OCI-M2 (cell line): ENCODE results near the gene MYCL.

Source experiments
- DNase-seq: peaks from one replicate; lab custom pipeline; 2025; ENCODE audit not compliant: unreplicated experiment; lab: John Stamatoyannopoulos, UW

Gene MYCL, protein sequence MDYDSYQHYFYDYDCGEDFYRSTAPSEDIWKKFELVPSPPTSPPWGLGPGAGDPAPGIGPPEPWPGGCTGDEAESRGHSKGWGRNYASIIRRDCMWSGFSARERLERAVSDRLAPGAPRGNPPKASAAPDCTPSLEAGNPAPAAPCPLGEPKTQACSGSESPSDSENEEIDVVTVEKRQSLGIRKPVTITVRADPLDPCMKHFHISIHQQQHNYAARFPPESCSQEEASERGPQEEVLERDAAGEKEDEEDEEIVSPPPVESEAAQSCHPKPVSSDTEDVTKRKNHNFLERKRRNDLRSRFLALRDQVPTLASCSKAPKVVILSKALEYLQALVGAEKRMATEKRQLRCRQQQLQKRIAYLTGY

DNA sequence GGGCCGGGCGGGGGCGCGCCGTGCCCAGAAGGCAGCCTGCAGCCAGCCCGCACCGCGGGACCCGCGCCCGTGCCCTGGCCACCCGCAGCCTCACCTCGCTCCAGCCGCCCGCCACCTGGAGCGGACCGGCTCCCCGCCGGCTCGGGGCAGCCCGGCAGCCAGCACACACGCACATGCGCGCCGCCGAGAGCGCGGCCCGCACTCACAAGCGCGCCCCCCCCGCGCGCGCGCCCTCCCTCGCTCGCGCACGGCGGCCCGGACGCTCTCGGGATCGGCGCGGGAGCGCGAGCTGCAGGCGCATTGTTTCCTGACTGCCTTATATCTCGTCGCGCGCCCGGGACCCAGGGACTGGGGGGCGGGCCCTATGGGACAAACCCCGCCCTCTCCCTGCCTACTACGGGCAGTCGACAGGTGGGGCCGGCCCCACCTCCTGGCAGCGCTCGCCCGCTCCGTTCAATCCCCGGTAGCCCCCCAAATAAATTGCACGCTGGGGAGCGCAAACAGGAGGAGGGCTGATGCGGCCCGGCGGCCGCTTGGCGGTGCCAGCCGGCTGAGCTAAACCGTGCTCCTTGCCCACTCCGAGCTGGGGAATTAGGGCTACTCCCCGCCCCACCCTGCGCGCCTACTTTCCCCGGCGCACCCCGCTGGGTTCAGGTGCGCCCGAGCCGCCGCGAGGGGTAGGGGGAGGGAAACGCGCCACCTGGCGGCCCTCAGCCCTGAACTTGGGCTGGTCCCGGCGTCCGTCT is at the start of gene MYCL:
TSS of gene MYCL (minus strand) at position 204 of the 746 bp plus-strand sequence. CDS start 483 bp downstream, outside the sequence.
- no peak for DNase-seq

DNA sequence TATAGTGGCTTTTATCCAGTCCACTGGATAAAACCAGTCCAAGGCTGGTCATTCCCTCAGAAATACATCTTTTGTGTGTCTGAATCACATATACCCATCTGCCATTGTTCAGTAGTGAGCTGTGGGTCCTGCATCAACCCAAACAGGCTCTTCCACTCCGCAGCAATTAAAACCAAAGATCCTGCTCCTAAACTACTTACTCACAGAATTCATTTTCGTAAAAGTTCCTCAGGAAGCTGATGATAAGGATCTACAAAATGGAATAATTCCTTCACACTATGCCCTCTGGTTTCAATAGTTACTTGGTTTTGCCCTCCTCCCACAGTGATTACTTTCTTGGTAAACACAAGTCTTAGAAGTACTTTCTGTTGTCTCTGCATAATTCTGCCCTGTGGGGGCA is 48.2 kb upstream of the MYCL start:
- DNase-seq = no peak

DNA sequence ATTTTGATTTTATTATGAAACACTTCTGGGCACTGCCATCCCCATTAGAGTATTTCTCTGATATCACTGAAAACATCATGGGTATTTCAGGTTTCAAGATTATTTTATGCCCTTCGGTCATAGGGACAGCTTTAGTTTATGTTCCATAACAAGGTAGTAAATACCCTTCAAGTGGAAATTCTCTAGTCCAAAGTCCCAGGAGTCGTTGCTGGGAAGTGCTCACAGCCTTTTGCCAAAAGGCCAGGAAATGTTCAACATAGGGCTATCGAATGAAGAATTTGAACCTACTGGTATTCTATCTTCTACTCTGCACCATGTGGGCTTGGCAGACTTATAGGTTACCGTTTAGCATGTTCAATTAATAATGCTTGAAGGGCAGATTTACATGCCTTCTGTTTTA is 45.5 kb upstream of the MYCL start:
- DNase-seq = no peak

DNA sequence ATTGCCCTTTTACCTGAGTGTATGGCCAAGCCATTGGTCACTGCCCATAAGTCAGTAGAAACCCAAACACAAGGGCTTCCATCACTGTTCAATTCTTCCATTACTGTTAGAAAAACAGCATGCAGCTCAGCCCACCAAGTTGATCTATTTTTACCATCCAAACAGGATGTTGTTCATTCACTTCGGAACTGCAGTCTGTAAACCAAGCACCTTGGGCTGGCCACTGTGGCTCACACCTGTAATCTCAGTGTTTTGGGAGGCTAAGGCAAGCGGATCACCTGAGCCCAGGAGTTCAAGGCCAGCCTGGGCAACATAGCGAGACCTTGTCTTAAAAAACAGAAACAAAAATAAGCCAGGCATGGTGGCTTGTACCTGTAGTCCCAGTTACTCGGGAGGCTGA is 44.5 kb upstream of the MYCL start:
- no peak for DNase-seq

DNA sequence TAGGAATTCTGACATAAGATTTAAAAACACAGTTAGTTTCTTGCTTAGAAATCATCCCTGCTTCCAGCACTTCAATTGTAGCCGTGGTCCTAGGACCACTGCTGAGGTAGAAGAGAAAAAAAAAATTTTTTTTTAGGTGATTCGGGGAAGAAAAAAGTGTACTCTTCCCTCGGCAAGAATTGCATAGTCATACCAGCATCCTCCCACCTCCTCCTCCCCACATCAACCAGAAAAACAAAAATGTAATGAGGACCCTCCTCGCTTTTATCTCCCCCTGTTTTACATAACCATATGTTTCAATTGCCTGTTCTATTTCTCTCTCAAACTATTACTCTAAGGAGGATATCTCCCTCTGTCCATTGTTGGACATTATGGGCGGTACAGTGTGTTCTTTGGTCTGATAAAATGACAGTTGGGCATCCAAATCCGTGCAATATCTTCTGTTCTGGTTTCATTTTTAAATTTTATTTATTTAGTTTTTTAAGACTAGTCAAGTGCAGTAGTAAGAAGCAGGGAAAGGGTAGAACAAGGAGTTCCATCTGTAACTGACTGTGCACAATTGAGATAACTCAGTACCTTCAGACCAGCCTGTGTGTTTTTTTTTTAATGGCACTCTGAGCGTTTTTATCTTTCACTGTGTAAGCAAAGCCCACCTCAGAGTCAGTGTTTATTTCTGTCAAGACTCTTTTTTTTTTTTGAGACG is 42.8 kb upstream of the MYCL start:
- DNase-seq = no peak

DNA sequence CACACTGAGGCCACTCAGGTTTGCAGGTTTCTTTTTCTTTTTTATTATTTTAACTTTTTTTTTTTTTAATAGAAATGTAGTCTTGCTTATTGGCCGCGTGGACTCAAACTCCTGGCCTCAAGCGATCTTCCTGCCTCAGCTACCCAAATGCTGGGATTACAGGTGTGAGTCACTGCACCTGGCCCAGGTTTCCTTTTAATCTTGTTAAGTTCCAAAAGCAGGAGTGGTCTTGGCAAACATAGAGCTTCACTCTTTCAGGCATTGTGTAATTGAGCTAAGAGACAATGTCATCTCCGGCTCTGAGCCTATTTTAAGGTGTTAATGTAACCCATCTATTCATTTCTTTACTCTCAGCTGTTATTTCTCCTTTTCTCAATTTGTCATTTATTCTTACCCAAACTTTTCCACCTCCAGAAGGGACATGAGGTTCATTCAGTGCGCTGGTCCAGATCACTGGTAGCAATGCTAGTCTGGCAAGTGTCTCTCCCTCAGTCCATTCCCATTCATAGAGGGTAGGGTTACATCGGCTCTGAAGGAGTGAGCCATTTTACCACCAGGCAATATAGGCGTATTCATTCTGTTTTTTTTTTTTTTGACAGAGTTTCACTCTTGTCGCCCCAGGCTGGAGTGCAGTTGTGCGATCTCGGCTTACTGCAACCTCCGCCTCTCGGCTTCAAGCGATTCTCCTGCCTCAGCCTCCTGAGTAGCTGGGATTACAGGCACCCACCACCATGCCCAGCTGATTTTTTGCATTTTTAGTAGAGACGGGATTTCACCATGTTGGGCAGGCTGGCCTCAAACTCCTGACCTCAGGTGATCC is 42.0 kb upstream of the MYCL start:
- DNase-seq = no peak

DNA sequence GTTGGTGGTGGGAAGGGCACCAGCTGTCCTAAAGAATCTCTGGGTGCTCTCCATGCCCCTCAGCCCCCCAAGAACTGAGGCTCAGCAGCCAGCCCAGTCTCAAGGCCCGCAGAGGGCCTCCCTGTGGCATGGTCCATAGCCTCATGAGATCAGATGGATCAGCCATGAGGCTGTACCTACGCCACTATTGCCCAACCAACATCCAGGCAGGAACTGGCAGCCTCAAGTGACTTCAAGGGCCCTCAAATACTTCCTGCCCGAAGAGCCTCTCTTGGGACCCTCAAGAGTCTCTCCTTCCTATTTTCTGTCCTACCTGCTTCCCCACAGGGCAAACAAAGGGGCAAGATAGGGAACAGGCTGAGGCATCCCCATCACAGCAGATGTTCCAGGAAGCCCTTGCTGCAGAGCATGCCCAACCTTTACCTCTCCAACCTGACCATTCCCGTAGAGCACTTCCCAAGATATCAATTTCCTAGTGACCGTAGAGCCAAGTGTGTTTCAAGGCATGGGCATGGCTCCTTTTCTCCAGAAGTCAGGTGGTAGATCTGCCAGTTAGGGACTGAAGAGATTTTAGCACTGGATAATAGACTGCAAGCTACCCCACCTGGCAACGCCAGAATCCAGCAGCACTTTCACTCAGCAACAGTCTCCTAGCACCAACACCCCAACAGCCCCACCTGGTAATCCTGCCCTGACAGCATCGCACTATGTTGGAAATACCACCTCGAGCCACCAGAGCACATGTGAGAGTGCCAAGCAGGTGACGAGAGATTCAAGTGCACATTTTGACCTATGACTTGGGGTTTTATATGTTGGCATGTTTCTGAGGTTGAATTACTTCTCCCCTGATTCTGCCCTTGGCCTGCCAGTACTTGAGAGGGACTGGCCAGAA is 39.5 kb upstream of the MYCL start:
- no peak for DNase-seq

DNA sequence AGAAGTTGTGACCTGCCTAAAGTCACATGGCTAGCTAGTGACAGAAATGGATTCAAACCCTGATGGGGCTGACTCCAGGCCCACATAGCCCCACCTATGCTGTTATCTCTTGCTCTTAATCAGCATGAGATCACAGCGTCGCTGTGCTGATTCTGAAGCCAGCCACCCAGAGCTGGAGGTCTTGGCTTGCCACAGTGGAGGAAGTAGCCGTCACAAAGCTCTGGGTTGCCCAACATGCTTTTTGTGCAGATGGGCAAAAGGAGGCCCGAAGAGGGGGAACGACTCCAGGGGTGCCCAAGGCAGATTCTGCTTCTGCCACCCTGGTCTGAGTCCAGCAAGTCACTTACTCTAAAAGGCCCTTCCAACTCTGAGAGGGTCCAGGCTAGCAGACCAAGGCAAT is 38.5 kb upstream of the MYCL start:
- DNase-seq = no peak

DNA sequence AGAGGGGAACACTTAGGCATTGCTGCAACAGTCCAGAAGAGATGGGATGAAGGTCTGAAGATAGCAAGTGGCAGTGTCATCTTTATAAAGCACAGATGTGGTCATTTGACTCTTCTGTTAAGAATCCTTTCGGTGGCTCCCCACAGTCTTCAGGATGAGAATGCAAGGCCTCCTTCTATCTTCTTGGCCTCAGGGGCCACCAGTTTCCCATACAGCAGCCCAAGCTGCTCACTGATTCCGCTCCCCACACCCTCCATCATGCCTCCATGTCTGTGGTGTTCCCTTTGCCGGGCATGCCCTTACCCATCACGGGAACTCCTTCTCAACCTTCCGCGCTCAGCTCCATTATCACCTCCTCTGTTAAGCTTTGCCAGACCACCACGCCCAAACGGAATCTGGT is 37.1 kb upstream of the MYCL start:
- no peak for DNase-seq

DNA sequence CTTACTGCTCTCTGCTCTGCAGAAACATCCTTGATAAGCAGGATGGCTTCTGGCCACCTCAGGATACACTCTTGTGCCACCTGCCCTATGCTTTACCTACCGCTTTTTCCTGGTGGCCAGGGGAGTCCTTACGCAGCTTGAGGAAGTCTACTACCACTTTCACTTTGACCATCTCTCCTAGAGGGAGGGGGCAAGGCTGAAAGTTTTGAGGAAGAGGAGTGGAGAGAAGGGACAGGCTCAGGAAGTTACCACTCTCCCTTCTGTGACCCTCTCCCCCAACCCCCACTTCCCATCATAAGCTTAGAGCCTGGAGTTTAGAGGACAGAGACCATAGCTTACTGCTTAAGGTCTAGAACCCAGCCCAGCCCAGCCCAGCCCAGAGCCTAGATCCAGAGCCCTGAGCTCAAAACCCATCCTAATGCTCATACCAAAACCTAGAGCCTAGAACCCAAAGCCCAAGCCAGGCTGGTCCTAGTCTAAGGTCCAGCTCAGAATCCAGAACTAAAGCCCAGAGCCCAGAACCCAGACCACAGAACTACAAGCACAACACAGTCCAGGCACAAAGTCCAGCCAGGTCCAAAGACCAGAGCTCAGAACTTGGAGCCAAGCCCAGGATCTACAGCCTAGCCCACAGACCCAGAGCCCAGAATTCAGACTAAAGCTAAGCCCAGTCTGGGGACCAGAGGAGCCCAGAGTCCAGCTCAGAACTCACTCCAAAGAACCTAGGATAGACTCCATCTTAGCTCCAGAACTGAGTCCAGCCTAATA is 35.2 kb upstream of the MYCL start:
- no peak for DNase-seq

DNA sequence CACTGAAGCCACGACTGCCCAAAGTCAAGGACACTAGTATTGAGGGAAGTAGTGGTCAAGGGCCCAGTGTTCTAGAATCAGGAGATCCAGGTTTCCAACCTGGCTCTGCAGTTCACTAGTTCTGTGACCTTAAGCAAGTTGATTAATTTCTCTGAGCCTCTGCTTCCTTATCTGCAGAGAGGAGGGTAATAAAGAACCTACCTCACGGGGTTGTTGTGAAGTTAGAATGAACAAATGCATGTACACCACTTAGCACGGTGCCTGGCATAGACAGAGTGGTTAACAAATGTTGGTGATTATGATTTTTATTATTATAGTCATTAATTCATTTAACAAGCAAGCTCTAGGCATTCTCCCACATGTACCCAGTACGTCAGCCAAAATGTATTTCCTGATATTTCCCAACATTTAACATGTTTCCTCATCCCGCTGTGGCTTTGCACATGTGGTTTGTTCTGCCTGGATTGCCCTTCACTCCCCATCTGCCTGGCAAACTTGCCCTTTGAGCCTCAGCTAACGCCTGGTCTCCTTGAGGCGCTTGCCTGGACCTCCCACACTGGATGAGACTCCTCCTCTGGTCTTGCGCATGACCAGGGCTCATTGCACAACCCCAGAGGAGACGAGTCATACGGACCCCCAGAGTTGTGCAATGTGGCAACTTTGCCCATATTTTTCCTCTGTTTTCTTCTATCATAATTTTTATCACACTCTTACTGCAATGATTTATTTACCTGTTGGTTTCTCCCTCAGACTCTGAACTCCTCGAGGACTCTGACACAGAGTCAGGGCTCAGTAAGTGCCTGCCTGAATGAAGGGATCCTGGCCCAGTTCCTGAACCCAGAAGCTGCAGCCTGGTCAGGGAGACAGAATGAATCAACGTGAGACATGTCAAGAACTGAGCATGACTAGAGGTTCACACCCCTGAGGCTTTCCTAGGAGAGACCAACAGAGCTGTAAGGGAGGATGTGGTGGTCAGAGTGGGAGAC is 32.5 kb upstream of the MYCL start:
- no peak for DNase-seq

DNA sequence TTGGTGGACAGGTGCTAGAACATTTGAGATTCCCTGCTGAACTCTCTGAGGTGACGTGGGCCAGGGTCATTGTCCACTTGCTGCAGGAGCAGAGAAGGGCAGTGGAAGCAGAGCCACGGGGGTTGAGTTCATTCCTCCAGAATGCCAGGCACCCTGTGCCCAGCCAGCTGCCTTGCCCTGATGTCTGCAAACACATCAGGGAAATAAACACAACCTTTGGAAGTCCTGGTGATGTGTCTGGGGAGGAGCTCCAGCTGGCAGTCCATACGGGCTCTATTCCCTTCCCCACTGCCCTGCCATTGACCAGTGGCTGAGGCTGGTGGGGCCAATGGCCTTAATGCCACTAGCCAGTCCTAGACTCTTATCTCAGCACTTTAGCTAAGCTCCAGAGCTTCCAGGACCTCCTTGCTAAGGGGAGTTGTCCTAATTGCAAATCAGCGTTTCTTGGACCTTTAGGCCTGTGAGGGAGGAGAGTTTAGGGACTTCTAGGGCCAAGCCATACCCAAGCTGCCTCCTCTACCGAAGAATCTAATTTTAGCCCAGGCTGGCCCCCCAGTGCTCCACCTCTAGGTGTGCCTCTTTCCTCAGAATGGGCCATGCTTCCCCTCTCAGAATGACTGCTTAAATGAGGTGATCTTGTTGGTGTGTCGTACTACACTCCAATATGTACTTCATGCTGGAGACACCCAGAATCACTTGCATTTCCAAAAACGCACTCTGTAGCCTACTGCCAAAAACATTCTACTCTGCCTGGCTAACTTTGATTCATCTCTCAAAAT is 27.3 kb upstream of the MYCL start:
- DNase-seq = no peak

DNA sequence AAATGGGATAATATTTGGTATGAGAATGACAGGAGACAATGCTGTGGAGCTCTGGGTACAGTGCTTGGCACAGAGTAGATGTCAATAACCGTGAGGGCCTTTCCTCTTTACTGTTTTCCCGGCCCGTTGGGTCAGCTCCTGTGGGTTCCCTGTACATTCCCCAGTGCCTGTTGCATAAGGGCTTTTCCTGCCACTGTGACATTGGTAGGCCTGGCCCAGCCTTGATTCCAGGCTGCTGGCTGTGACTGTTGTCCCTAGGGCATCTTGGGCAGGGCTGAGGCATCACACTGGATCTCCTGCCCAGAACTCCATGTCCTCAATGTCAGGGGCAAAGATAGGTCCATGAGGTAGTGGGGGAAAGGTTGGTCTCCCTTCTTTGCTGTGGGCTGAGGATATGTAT is 25.8 kb upstream of the MYCL start:
- no peak for DNase-seq

DNA sequence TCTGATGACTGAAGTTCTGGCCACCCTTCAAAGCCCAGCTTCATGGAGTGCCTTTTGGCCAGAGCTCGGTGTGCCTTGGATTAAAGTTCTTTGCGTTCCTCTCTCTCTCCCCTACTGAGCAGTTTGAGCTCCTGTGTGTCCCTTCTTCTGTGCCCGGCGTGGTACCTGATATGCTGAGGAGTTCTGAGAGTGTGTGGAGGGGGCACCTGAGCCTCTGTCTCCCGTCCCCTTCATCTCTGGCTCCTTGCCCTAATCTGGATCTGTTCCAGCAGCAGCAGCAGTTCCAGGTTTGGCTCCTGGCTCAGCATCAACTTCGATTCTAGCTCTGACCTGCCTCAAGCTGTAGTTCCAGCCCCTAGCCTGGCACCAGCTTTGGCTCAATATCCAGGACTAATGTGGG is 25.1 kb upstream of the MYCL start:
- no peak for DNase-seq

DNA sequence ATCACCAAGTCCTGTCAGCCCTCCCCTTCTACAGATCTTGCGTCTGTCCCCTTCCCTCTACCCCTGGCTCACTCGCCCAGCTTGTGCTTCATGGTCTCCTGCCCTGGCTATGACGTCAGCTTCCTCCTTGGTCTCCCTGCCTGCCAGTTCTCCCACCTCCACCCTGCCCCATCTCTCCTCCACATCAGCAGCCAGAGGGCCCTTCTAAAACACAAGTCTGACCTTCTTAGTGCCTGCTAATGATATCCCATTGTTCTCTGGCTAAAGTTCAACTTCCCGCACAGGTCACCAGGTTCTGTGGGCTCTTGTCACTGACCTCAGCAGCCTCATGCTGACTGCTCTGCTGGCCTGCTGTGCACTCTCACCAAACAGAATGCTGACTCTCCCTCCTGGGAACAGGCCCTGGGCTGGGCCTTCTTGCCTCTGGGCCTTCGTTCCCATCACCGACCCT is 24.7 kb upstream of the MYCL start:
- no peak for DNase-seq

DNA sequence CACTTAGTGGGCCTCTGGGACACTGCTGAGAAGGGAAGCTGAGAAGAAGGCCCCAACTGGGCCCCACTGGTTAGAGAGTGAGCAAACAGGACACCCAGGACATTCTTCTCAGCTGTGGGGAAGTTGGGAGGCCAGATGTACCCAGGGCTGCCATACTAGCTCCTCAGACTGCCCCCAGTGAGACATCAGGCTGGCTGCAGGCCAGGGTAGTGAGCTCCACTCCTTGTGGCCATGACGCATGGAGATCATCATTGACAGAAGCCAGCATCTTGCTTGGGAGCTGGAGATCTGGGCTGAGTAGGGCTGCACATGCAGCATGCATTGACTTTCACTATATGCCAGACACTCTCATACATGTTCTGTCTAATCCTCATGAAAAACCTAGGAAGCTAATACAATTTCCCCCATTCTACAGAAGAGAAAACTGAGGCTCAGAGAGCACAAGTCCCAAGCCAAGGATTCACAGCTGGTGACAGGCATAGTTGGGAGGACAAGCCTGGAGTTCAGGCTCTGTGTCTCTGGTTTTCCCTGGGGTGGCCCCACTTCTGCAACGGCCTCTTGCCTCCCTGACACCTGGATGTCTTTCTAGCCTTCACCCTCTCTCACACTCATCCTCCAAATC is 24.1 kb upstream of the MYCL start:
- no peak for DNase-seq

DNA sequence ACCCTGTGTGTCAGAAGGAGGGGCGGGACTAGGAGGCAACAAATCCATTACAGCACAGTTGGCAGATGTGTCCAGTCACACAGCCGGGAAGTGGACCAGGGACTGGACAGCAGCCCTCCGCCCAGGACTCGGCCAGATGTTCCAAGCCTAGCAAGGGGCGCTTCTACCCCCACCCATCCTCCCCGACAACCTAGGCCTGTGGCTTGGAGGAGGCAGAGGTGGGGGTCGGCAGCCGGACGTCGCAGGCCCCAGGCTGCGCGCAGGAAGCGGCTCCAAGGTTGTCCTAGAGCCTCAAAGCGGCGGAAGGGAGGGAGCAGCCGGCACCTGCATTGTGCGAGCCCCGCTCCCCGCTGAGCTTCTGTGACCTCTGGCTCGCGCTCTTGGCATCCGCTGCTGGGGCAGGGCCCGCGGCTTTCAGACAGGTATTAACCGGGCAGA is 20.6 kb upstream of the MYCL start:
- DNase-seq = no peak
